PC-9 (cell line): Measurements from ENCODE around the gene SLC25A53.

Source experiments
- EZH2 ChIP-seq: fragments of 200-600 bp; sonication (generic); IDR thresholded peaks from 2 replicates; pipeline ENCODE4 v1.8.0; 2017; ENCODE audit warnings: antibody characterized with exemption, low read depth
- TF ChIP-seq, protein P1 (sequence below): fragments of 200-600 bp; sonication (generic); conservative IDR thresholded peaks from 2 replicates; pipeline ENCODE4 v1.6.1; 2017; ENCODE audit warnings: mixed run types, antibody characterized with exemption, mild to moderate bottlenecking, moderate library complexity

GRCh38 chrX:104166735-104167436 is 10.1 kb upstream of the SLC25A53 start:
- TF ChIP-seq, protein P1, sequence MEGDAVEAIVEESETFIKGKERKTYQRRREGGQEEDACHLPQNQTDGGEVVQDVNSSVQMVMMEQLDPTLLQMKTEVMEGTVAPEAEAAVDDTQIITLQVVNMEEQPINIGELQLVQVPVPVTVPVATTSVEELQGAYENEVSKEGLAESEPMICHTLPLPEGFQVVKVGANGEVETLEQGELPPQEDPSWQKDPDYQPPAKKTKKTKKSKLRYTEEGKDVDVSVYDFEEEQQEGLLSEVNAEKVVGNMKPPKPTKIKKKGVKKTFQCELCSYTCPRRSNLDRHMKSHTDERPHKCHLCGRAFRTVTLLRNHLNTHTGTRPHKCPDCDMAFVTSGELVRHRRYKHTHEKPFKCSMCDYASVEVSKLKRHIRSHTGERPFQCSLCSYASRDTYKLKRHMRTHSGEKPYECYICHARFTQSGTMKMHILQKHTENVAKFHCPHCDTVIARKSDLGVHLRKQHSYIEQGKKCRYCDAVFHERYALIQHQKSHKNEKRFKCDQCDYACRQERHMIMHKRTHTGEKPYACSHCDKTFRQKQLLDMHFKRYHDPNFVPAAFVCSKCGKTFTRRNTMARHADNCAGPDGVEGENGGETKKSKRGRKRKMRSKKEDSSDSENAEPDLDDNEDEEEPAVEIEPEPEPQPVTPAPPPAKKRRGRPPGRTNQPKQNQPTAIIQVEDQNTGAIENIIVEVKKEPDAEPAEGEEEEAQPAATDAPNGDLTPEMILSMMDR = no peak
- no peak for TF ChIP-seq EZH2
